ENCODE data around the gene OR6C68. TPM values are rescaled to one million over a fixed set of nuclear protein-coding genes. Genes with fewer than 3 reads are reported as not detected.
"Not testable (repeated sequence)": the region's sequence is repeated elsewhere in the genome, so short reads cannot be mapped to it uniquely, and the experiment has no call there.

Gene OR6C68
- total RNA-seq = not detected

DNA sequence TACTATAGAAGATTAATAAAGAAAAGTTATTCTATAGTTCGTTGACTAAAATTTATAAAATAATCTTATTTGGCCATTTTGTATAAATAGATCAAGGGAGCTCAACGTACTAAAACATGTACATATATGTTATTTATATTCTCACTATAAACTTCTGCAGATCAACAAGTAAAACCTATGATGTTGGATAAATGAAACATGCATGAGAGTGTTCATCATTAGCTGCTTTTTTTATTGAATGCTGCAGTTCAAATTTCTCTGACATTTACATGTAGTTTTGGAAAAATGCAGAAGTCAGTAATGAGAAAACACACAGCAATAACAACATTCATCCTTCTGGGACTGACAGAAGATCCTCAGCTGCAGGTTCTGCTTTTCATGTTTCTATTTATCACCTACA, at the start of gene OR6C68:
TSS of gene OR6C68 (plus strand) at position 301 of the 400 bp plus-strand sequence. CDS start at position 301, 0 bp downstream.
- H3K27me3 ChIP-seq = no peaks in the 10 kb centered on the region
- H3K4me3 ChIP-seq = no peak within 1 kb of the TSS
- ATAC-seq (no peak), DNase-seq (no peak)
- no peaks in the 10 kb centered on the region for H3K4me1 ChIP-seq
- TF ChIP-seq, protein P1, sequence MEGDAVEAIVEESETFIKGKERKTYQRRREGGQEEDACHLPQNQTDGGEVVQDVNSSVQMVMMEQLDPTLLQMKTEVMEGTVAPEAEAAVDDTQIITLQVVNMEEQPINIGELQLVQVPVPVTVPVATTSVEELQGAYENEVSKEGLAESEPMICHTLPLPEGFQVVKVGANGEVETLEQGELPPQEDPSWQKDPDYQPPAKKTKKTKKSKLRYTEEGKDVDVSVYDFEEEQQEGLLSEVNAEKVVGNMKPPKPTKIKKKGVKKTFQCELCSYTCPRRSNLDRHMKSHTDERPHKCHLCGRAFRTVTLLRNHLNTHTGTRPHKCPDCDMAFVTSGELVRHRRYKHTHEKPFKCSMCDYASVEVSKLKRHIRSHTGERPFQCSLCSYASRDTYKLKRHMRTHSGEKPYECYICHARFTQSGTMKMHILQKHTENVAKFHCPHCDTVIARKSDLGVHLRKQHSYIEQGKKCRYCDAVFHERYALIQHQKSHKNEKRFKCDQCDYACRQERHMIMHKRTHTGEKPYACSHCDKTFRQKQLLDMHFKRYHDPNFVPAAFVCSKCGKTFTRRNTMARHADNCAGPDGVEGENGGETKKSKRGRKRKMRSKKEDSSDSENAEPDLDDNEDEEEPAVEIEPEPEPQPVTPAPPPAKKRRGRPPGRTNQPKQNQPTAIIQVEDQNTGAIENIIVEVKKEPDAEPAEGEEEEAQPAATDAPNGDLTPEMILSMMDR (IDR thresholded peaks at IDR 0.05 in 4 of 5, conservative IDR thresholded peaks at IDR 0.05 in 1 of 5) = no peak
- TF ChIP-seq POLR2A (IDR thresholded peaks at IDR 0.05) = no peak
- in situ Hi-C loops (cut with MboI; ENCODE audit: low sequenced_read_pairs in 4 of 4) (no loop called here), intact Hi-C loops (cut with DNase I; ENCODE audit: low total_unique reads) (no loop called here)
- H3K9me3 ChIP-seq = no peaks in the 10 kb centered on the region
- no peak within 1 kb of the TSS for H3K27ac ChIP-seq
- no peaks in the 10 kb centered on the region for H3K36me3 ChIP-seq

DNA sequence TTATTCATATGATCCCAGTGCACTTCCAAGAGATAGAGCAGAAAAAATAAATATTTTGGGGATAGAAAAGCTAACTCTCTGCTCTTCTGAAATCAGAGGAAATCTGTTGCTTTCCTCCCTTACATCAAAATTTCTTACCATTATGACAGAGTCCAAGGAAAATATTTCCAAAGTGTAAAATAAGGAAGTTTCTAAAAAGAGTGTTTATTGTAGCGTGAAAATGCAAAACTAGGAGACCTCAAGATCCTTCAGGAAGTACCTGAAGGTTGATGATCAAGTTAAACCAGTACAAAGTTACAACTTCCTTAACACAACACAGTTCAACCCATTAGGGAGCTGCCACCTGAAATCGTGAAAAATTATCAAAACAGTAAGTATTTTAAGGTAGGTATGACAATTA, 48.4 kb upstream of the OR6C68 start, which contains the start of gene OR6C2:
TSS of gene OR6C2 (plus strand) at position 301 of the 400 bp plus-strand sequence. CDS start 8,138 bp downstream, outside the sequence.
- TF ChIP-seq, protein P1 (IDR thresholded peaks at IDR 0.05 in 4 of 5, conservative IDR thresholded peaks at IDR 0.05 in 1 of 5) = no peak
- no peak for TF ChIP-seq POLR2A (IDR thresholded peaks at IDR 0.05)
- Histone ChIP-seq H3K4me1 (no peaks in the 10 kb centered on the region), H3K9me3 (no peaks in the 10 kb centered on the region), H3K36me3 (no peaks in the 10 kb centered on the region), H3K27ac (no peak within 1 kb of the TSS), H3K4me3 (no peak within 1 kb of the TSS), H3K27me3 (no peaks in the 10 kb centered on the region)
- in situ Hi-C loops (cut with MboI; ENCODE audit: low sequenced_read_pairs in 4 of 4) (no loop called here), intact Hi-C loops (cut with DNase I; ENCODE audit: low total_unique reads) (no loop called here)
- ATAC-seq (no peak), DNase-seq (no peak)

DNA sequence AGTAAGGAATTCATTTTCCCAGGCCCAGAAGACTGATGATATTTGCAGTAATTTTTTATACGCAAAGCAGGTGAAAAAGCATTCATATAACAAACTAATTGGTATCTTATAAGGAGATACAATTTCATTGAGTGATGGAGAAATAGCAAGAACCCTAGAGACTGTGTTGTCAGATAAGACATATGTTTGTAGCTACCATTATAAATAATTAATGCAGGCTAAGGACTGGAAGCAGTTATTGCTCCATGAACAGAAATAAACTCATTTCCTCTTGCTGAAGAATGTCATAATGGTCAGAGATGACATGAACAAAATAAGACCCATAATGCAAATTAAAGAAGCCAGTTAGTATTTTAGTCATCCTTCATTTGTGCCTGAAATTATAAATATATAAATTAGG, 46.8 kb upstream of the OR6C68 start:
- in situ Hi-C loops (cut with MboI; ENCODE audit: low sequenced_read_pairs in 4 of 4) (no loop called here), intact Hi-C loops (cut with DNase I; ENCODE audit: low total_unique reads) (no loop called here)
- Histone ChIP-seq H3K27ac (no peak overlapping the region), H3K9me3 (no peaks in the 10 kb centered on the region), H3K4me3 (no peak overlapping the region), H3K36me3 (no peaks in the 10 kb centered on the region), H3K27me3 (no peaks in the 10 kb centered on the region), H3K4me1 (no peaks in the 10 kb centered on the region)
- ATAC-seq = no peak
- no peak for DNase-seq
- no peak for TF ChIP-seq POLR2A (IDR thresholded peaks at IDR 0.05)

DNA sequence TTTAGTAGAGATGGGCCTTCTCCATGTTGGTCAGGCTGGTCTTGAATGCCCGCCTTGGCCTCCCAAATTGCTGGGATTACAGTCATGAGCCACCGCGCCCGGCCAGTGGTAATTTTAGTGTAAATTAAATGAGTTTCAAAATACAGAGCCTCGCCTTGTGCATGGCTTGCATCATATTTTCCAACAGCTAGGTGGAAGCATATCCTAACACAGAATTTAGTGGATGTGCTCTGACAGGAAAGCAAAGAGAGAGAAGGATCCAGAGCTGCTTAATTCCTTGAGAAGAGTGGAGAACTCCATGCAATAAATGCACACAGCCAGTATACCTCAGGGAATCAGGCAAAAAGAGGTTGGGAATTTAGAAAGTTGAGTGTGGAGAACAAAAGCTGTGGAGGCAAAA, 45.9 kb upstream of the OR6C68 start:
- intact Hi-C loops (cut with DNase I; ENCODE audit: low total_unique reads) = no loop called here
- no peaks in the 10 kb centered on the region for H3K4me1 ChIP-seq
- no peaks in the 10 kb centered on the region for H3K27me3 ChIP-seq
- H3K36me3 ChIP-seq = no peaks in the 10 kb centered on the region
- no peak for TF ChIP-seq POLR2A (IDR thresholded peaks at IDR 0.05)
- TF ChIP-seq, protein P1 (IDR thresholded peaks at IDR 0.05 in 4 of 5, conservative IDR thresholded peaks at IDR 0.05 in 1 of 5) = no peak
- ATAC-seq (no peak), DNase-seq (no peak)
- H3K4me3 ChIP-seq = no peak overlapping the region
- in situ Hi-C loops (cut with MboI; ENCODE audit: low sequenced_read_pairs in 4 of 4) = no loop called here
- H3K27ac ChIP-seq = no peak overlapping the region
- no peaks in the 10 kb centered on the region for H3K9me3 ChIP-seq

DNA sequence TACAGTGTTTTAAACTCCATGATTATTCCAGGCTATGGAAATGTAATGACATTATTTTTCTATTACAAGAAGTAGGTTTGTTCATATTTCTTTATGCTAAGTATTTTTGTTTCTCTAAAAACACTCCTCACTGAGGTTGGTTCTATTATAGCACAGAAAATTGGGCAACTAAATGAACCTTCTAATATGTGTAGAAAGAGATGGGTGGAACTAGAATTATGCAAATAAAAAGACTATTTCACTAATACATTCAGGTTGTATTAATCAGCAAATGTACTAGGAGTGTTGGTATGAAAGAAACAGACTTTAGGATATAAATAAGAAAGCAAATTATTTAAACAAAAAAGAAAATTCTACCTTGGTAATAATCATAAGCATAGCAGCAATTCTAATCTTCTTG, 43.4 kb upstream of the OR6C68 start:
- Histone ChIP-seq H3K27ac (no peak overlapping the region), H3K4me1 (no peaks in the 10 kb centered on the region), H3K9me3 (no peaks in the 10 kb centered on the region), H3K4me3 (no peak overlapping the region), H3K27me3 (no peaks in the 10 kb centered on the region), H3K36me3 (no peaks in the 10 kb centered on the region)
- intact Hi-C loops (cut with DNase I; ENCODE audit: low total_unique reads) (no loop called here), in situ Hi-C loops (cut with MboI; ENCODE audit: low sequenced_read_pairs in 4 of 4) (no loop called here)
- TF ChIP-seq, protein P1 (IDR thresholded peaks at IDR 0.05 in 4 of 5, conservative IDR thresholded peaks at IDR 0.05 in 1 of 5) = no peak
- no peak for TF ChIP-seq POLR2A (IDR thresholded peaks at IDR 0.05)
- DNase-seq (no peak), ATAC-seq (no peak)

DNA sequence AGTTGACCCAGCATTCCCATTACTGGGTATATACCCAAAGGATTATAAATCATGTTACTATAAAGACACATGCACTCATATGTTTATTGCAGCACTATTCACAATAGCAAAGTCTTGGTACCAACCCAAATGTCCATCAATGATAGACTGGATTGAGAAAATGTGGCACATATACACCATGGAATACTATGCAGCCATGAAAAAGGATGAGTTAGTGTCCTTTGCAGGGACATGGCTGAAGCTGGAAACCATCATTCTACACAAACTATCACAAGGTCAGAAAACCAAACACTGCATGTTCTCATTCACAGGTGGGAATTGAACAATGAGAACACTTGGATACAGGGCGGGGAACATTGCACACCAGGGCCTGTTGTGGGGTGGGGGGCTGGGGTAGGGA, 27.3 kb upstream of the OR6C68 start:
- H3K4me1 ChIP-seq; DNase-seq; ATAC-seq; H3K36me3 ChIP-seq; intact Hi-C loops (cut with DNase I; ENCODE audit: low total_unique reads); H3K4me3 ChIP-seq; H3K27ac ChIP-seq; in situ Hi-C loops (cut with MboI; ENCODE audit: low sequenced_read_pairs in 4 of 4); H3K9me3 ChIP-seq; H3K27me3 ChIP-seq: not testable (repeated sequence)
